BE2C (cell line): ENCODE results near the gene VNN1.
"Not testable (repeated sequence)": the region's sequence is repeated elsewhere in the genome, so short reads cannot be mapped to it uniquely, and the experiment has no call there.

Experiments used
- DNase-seq: peaks from one replicate; pipeline ENCODE4 v3.0.0-alpha.2; 2020
- H3K27me3 ChIP-seq: fragments of 250-450 bp; sonication (Bioruptor Pico); 2 replicates; pipeline ENCODE4 v1.5.1; 2020; ENCODE audit warnings: mild to moderate bottlenecking
- H3K36me3 ChIP-seq: fragments of 250-450 bp; sonication (Bioruptor Pico); 2 replicates; pipeline ENCODE4 v1.5.1; 2020; ENCODE audit warnings: mild to moderate bottlenecking
- H3K4me1 ChIP-seq: fragments of 250-450 bp; sonication (Bioruptor Pico); 2 replicates; pipeline ENCODE4 v1.5.1; 2020
- H3K4me3 ChIP-seq: 2 replicates; pipeline ENCODE4 v1.5.1; 2011; ENCODE audit warnings: low read depth, low read length
- H3K9me3 ChIP-seq: fragments of 250-450 bp; sonication (Bioruptor Pico); 2 replicates; pipeline ENCODE4 v1.5.1; 2020
- CTCF ChIP-seq: IDR thresholded peaks from 2 replicates; pipeline ENCODE4 v1.5.1; 2012; ENCODE audit warnings: mild to moderate bottlenecking, low read depth, low read length

The VNN1 gene

GRCh38 chr6:132643547-132643946, 70.3 kb downstream of the VNN1 start:
- DNase-seq: no peak
- Histone ChIP-seq H3K4me1 (no peaks in the 10 kb centered on the region), H3K4me3 (no peak overlapping the region), H3K36me3 (no peaks in the 10 kb centered on the region), H3K9me3 (no peaks in the 10 kb centered on the region), H3K27me3 (peaks cover 7% of the 10 kb centered on the region; the same call in 1 of the 2 replicates)
- no peak for TF ChIP-seq CTCF

- not testable (repeated sequence) for H3K36me3 ChIP-seq, H3K9me3 ChIP-seq, H3K27me3 ChIP-seq, H3K4me1 ChIP-seq, H3K4me3 ChIP-seq, DNase-seq
These were observed 76.7 kb downstream of the VNN1 start for GRCh38 chr6:132637135-132637534.

- H3K4me1 ChIP-seq, DNase-seq, H3K9me3 ChIP-seq, H3K4me3 ChIP-seq, H3K36me3 ChIP-seq, H3K27me3 ChIP-seq: not testable (repeated sequence)
These were observed 77.9 kb downstream of the VNN1 start for GRCh38 chr6:132635906-132636305.

- H3K36me3 ChIP-seq, H3K9me3 ChIP-seq, H3K27me3 ChIP-seq, H3K4me3 ChIP-seq, H3K4me1 ChIP-seq, DNase-seq: not testable (repeated sequence)
These were observed 78.6 kb downstream of the VNN1 start for GRCh38 chr6:132635288-132635687.

- H3K9me3 ChIP-seq: no peaks in the 10 kb centered on the region
- no peaks in the 10 kb centered on the region for H3K36me3 ChIP-seq
- no peaks in the 10 kb centered on the region for H3K4me1 ChIP-seq
- no peak for TF ChIP-seq CTCF
- H3K4me3 ChIP-seq: no peak overlapping the region
- H3K27me3 ChIP-seq: peaks cover 7% of the 10 kb centered on the region; the same call in 1 of the 2 replicates
- no peak for DNase-seq
These were observed 79.1 kb downstream of the VNN1 start for GRCh38 chr6:132634796-132635195.

GRCh38 chr6:132633362-132633761, 80.5 kb downstream of the VNN1 start:
- Histone ChIP-seq H3K27me3 (peaks cover 2% of the 10 kb centered on the region; the same call in 1 of the 2 replicates), H3K9me3 (no peaks in the 10 kb centered on the region), H3K4me1 (no peaks in the 10 kb centered on the region), H3K36me3 (no peaks in the 10 kb centered on the region), H3K4me3 (no peak overlapping the region)
- no peak for DNase-seq
- no peak for TF ChIP-seq CTCF
